Measurements from ENCODE around the gene HLA-G.

GRCh38 chr6:29809249-29809648 lies 18.4 kb upstream of the HLA-G start:
- TF ChIP-seq YY1 (IDR thresholded peaks at IDR 0.05; ENCODE audit: insufficient read depth, insufficient read length) (no peak), ZNF274 (IDR thresholded peaks at IDR 0.05; ENCODE audit: low read depth, low read length) (no peak)

All from NT2/D1 (cell line).